ENCODE results near the gene ST14. TPM values are rescaled to one million over a fixed set of nuclear protein-coding genes. Genes with fewer than 3 reads are reported as not detected.
A peak's percentile ranks its signal among the peaks of the same experiment; 100 is the strongest.
"Not testable (repeated sequence)": the region's sequence is repeated elsewhere in the genome, so short reads cannot be mapped to it uniquely, and the experiment has no call there.

Gene ST14
- total and polyA plus RNA-seq, 12 donors, result 0.30 to 5.7 (median 0.67) TPM

- DNase-seq, result peak in 1 of 2 donors; percentile 40
- H3K4me3 ChIP-seq, result no peak overlapping the region
- 51 to 61% methylated on average over 12 of the region's 12 CpGs for WGBS, 2 donors
- no peaks in the 10 kb centered on the region for H3K27me3 ChIP-seq
- peaks cover 0 to 11% (median 0%) of the 10 kb centered on the region in 9 donors for H3K4me1 ChIP-seq
- TF ChIP-seq CTCF (IDR thresholded peaks at IDR 0.05), result no peak
- H3K9me3 ChIP-seq, result no peaks in the 10 kb centered on the region
- H3K36me3 ChIP-seq, result peaks cover 0 to 3% (median 0%) of the 10 kb centered on the region in 9 donors
- H3K27ac ChIP-seq, result no peak overlapping the region
- ATAC-seq, result peak in 5 of 8 donors; percentile 55 to 88 (median 73)
- intact Hi-C loops (cut with DNase I), result no loop called here
These were observed 63.8 kb downstream of the ST14 start for GRCh38 chr11:130223291-130223971.

GRCh38 chr11:130227373-130227772 is 67.8 kb downstream of the ST14 start:
- peaks cover 0 to 11% (median 0%) of the 10 kb centered on the region in 9 donors for H3K4me1 ChIP-seq
- WGBS, 2 donors, result 97% methylated on average over 4 of the region's 4 CpGs
- intact Hi-C loops (cut with DNase I), result no loop called here
- ATAC-seq (no peak), DNase-seq (no peak)
- no peak overlapping the region for H3K27ac ChIP-seq
- no peaks in the 10 kb centered on the region for H3K9me3 ChIP-seq
- H3K36me3 ChIP-seq, result peaks cover 0 to 22% (median 3%) of the 10 kb centered on the region in 9 donors
- no peaks in the 10 kb centered on the region for H3K27me3 ChIP-seq
- TF ChIP-seq CTCF (IDR thresholded peaks at IDR 0.05), result no peak
- no peak overlapping the region for H3K4me3 ChIP-seq

GRCh38 chr11:130233486-130233885 is 73.9 kb downstream of the ST14 start:
- H3K4me1 ChIP-seq; H3K4me3 ChIP-seq; DNase-seq; intact Hi-C loops (cut with DNase I); H3K27me3 ChIP-seq; H3K9me3 ChIP-seq; ATAC-seq: not testable (repeated sequence)
- Histone ChIP-seq H3K36me3 (peaks cover 0 to 73% (median 13%) of the 10 kb centered on the region in 9 donors), H3K27ac (peak overlapping the region in 1 of 10 donors; percentile 7)

GRCh38 chr11:130233888-130234287 is 74.3 kb downstream of the ST14 start:
- H3K9me3 ChIP-seq; intact Hi-C loops (cut with DNase I); ATAC-seq: not testable (repeated sequence)

GRCh38 chr11:130234315-130234714 is 74.7 kb downstream of the ST14 start:
- Histone ChIP-seq H3K4me3 (no peak overlapping the region), H3K9me3 (no peaks in the 10 kb centered on the region), H3K4me1 (no peaks in the 10 kb centered on the region), H3K36me3 (peaks cover 0 to 79% (median 13%) of the 10 kb centered on the region in 9 donors), H3K27me3 (no peaks in the 10 kb centered on the region), H3K27ac (peak overlapping the region in 1 of 10 donors; percentile 18)
- DNase-seq, result no peak
- no peak for ATAC-seq
- TF ChIP-seq CTCF (IDR thresholded peaks at IDR 0.05), result no peak
- intact Hi-C loops (cut with DNase I), result no loop called here

More at GRCh38 chr11:130233888-130234287, 74.3 kb downstream of the ST14 start:
- WGBS, 2 donors, result 81 to 83% methylated on average over 3 of the region's 3 CpGs
- DNase-seq, H3K27me3 ChIP-seq, H3K4me1 ChIP-seq, H3K4me3 ChIP-seq: not testable (repeated sequence)
- Histone ChIP-seq H3K27ac (peak overlapping the region in 1 of 10 donors; percentile 18), H3K36me3 (peaks cover 0 to 75% (median 13%) of the 10 kb centered on the region in 9 donors)

Data from heart right ventricle (tissue), 16 donors.